GM19193 (cell line): Measurements from ENCODE around the gene GALP.
"Not testable (repeated sequence)": the region's sequence is repeated elsewhere in the genome, so short reads cannot be mapped to it uniquely, and the experiment has no call there.

Experiments used
- POLR2A ChIP-seq: IDR thresholded peaks from 4 replicates; pipeline ENCODE4 v1.6.1; 2011; ENCODE audit not compliant: insufficient read depth, insufficient read length; ENCODE audit errors: extremely low read depth

Gene GALP

GRCh38 chr19:56159622-56160271, 16.1 kb upstream of the GALP start:
- no peak for TF ChIP-seq POLR2A

DNA sequence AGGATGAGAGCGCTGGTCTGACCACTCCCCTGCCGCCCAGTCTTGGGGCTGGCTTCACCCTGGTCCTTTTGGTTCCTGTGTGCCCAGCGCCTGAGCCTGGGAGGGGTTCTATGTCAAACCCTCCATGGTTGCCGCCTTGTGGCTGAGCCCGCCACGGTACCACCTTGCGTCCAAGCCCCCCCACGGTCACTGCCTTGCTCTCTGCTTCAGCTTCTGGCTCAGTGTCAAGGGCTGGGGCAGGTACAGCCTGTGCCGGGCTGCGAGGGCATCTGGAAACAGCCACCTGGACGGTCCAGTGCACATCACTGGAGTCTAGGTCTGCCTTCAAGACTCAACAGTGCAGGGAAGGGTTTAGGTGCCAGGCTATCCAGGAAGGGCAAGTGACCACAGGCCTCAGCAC, 14.3 kb upstream of the GALP start:
- no peak for TF ChIP-seq POLR2A

GRCh38 chr19:56162258-56162657, 13.6 kb upstream of the GALP start:
- TF ChIP-seq POLR2A = no peak

- no peak for TF ChIP-seq POLR2A
Observed at GRCh38 chr19:56163097-56163496, 12.7 kb upstream of the GALP start.

GRCh38 chr19:56167064-56167578, 8.7 kb upstream of the GALP start:
- TF ChIP-seq POLR2A = no peak

- no peak for TF ChIP-seq POLR2A
Observed at GRCh38 chr19:56170261-56170660, 5.5 kb upstream of the GALP start.

DNA sequence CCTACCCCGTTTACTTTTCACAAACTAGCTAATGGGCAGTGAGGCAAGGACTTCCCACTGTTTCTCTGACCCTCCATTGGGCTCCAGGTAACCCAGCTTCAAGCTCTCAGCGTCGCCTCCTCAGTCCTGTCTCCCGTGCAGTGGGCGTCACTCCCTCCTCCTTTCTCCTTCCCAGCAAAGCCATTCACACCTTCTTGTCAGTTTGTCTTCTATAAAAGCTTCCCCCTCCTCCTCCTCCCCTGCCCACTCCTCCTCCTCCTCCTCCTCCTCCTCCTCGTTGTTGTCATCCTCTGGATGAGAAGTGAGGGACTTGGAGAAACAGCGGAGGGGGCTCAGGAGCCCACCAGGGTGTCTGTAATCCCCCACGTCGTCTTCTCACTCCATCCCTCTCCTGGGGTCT, 1.7 kb upstream of the GALP start:
- TF ChIP-seq POLR2A = no peak

- no peak for TF ChIP-seq POLR2A
Observed at GRCh38 chr19:56174550-56174949, 1.3 kb upstream of the GALP start.

- no peak for TF ChIP-seq POLR2A
Observed at GRCh38 chr19:56176881-56177280, 1.1 kb downstream of the GALP start.

GRCh38 chr19:56177564-56178243, 1.9 kb downstream of the GALP start:
- TF ChIP-seq POLR2A = no peak

GRCh38 chr19:56189785-56190184, 14.0 kb downstream of the GALP start:
- no peak for TF ChIP-seq POLR2A

DNA sequence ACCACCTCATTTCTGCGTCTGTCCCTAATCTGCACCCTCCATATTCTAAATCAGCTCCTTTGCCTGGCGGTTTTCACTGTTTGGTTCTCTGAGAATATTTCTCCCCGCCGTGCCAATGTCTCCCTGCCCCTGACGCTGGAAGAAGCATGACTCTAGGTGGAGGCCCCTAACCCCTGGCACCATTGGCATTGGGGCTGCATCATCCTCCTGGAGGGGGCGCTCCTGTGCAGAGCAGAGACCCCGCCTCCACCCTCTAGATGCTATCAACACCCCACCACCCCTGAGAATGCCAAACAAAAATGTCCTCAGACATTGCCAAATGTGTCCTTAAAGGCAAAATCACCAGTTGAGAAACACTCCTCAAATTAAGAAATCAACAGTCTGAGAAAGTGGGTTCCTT, 15.3 kb downstream of the GALP start:
- TF ChIP-seq POLR2A = no peak

DNA sequence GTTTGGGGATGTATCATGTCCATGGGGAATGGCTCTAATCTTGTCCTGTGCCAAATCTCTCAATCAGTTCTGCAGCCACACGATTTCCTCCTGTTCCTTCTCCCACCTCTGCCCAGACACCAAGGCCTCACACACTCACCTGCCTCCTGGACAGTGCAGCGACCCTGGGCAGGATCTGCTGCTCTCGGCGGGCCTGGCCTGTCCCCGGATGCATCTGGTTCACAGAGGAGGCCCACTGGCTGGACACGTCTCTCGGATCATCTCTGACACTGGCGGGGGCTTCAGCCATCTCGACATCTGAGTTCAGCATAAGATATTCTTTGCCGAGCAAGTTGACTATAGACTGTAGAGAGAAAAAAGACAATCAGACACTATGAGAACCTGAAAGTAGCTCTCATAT, 15.9 kb downstream of the GALP start:
- no peak for TF ChIP-seq POLR2A

GRCh38 chr19:56193981-56194640, 18.3 kb downstream of the GALP start:
- no peak for TF ChIP-seq POLR2A

- not testable (repeated sequence) for TF ChIP-seq POLR2A
Observed at GRCh38 chr19:56197646-56198045, 21.8 kb downstream of the GALP start, which contains the start of gene ZSCAN5B. TSS of gene ZSCAN5B (minus strand) at chr19:56197783. CDS start at chr19:56193052, 4,731 bp downstream.

DNA sequence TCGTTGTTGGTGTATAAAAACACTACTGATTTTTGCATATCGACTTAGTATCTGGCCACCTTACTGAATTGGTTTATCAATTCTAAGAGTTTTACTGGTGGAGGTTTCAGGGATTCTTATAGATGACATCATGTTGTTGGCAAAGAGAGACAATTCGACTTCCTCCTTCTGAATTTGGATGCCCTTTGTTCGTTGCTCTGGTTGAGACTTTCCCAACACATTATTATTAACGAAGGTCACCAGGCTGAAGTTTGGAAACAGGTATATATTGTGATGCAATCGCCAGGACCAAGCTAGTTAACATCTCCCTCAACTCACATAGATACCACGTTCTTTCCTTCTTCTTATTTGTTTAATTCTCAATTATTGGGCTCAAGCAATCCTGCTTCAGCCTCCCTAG, 23.9 kb downstream of the GALP start:
- TF ChIP-seq POLR2A = no peak
